Amniotic epithelial cell (primary cell): ENCODE results near the gene RSRC1.
"Not testable (repeated sequence)": the region's sequence is repeated elsewhere in the genome, so short reads cannot be mapped to it uniquely, and the experiment has no call there.

Experiments
- DNase-seq: peaks from one replicate; pipeline ENCODE4 v3.0.0-alpha.2; 2010; ENCODE audit warnings: low read depth

Gene RSRC1, protein sequence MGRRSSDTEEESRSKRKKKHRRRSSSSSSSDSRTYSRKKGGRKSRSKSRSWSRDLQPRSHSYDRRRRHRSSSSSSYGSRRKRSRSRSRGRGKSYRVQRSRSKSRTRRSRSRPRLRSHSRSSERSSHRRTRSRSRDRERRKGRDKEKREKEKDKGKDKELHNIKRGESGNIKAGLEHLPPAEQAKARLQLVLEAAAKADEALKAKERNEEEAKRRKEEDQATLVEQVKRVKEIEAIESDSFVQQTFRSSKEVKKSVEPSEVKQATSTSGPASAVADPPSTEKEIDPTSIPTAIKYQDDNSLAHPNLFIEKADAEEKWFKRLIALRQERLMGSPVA

DNA sequence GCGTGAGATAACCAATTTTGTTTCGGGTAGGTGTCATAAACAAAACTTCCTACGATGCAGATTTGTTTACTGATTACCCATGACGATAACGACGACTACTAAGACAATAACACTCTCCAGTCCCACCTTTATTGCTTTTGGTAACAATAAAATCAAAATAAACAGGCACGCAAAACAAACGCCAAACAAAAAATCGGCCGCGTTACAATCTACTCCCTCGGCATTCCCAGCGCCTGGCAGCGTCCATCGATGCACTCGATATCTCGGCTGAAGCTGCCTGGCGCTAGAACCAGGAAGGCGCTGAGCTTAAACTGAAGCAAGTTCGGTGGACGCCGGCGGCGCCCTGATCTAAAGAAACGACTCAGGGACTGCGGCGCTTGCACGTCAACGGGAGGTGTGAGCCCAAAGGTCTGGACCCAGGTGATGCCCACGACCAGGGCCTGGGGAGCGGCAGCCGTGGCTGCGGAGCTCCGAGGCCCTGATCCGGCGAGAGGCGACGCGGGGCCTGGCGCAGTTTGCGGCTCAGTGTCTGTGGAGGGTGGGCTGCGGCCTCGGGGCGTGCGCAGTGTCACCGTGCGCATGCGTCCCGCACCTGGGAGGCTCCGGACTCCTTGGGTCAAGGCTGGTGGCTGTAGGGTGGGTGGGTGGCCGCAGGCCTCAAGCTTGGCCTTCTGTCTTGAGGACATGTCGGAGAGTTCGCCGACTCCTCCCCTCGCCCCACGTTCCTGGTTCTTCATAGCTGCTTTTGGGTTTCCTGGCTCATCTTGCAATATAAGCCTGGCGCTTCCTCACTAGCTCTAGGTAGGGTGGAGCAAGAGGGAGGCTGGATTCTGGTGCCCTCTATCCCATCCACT is at the start of gene RSRC1:
Gene RSRC1, plus strand, starts transcription at position 286 of the 854 bp plus-strand sequence. CDS start 12,016 bp downstream, outside the sequence.
- peak; percentile 87 for DNase-seq

DNA sequence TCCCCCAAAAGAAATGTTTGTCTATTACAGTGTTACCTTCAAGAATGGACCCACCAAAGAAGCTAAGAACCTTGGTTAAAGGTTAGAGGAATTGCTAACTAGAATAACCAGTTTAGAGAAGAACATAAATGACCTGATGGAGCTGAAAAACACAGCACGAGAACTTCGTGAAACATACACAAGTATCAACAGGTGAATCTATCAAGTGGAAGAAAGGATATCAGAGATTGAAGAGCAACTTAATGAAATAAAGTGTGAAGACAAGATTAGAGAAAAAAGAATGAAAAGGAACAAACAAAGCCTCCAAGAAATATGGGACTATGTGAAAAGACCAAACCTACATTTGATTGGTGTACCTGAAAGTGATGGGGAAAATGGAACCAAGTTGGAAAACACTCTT is 44.3 kb upstream of the RSRC1 start:
- DNase-seq, result not testable (repeated sequence)

DNA sequence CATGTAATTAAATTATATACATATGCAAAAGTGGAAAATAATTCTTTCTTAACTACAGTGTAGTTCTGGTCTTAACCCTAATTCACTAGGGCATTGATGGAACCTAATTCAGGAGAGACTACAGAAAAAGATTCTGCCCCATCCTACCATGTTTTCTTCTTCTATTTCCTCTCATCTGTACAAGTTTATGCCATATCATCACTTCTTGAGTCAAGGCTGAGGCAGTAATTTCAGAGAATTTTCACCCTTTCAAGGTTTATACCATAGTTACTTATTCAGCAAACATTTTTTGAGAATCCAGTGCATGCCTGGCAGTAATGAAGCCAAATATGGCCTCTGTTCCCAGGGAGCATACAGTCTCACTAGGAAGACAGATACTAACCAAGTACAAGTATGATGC is 37.1 kb upstream of the RSRC1 start:
- no peak for DNase-seq

DNA sequence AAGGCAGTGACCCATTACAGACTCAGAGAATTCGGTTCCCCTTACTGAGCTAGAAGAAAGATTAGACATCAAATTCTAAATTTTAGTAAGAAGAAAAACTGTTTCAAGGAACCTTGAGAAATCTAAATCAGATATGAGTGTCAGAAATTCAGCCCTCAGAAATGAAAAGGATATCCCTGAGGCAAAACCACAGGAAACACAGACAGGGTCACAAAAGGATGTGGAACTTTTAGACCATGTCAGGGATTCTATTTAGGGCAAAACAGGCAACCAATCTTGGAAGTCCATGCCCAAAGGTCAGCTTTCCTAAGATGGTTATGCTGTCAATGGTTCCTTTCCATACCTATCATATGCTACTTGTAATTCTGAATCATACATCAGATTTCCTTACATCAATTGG is 35.3 kb upstream of the RSRC1 start:
- DNase-seq, result no peak

DNA sequence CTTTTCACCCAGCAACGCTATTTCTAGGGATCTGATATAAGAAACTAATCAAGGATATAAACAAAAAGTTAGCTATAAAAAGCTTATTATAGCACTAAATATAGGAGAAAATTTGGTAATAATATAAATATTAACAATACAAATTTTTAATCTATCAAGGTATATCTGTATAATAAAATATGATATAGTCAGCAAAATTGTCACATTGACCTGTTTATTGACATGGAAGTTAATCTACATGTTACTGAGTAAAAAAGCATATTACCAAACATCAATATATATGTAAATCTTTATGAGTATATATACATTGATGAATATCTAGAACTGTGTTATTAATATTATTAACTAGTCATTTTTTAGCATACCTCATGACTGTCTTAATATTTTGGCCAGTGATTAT is 30.3 kb upstream of the RSRC1 start:
- DNase-seq, result no peak

DNA sequence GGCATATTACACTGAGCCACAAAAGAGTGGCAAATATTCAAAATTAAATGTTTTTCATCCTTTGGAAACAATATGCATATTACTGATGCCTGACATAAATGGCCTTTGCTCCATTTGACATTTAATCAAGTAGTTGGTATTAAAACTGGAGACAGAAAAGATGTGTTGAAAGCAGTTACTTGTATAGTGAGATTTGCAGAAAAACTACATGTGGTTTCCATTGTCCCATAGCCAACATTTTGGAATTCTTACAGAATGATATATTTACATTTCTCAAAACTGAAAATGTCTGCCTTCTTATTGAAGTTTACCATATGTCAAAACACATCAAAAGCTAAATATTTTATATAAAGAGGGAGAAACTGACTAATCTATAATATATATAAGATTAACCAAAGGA is 25.2 kb upstream of the RSRC1 start:
- no peak for DNase-seq

DNA sequence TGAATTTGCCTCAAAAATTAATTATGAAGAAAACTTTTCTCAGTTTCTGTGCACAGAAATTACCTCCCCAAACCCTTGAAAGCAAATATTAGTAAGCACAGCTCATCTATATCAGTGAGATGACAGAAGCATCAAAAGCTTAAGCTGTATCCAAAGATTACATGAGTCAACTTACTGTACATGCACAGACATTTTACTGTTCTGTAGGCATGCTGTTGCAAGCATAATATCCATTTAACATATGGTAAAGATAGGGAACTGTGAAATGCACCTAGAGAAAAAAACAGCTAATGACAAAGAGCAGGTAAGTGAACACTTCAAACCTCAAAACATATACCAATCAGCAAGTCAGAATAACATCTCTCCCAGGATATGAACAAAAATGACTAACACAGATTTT is 24.5 kb upstream of the RSRC1 start:
- no peak for DNase-seq

DNA sequence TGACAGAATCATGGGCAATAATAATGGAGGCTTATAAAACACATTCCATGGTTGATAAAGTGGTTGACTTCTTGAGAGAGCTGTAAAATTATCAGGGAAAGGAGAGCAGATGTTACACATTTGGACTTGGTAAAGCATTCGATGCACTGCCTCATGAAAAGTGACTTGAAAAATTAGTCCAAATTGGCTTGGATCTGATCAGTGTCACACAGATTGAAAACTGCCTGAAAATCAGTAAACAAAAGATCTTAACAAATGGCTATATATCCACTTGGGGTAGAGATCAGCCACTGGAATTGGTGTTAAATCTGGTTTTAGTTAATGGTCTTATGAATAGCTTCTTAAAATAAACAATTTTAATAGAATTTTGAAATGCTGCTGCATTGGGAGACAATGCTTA is 24.0 kb upstream of the RSRC1 start:
- no peak for DNase-seq

DNA sequence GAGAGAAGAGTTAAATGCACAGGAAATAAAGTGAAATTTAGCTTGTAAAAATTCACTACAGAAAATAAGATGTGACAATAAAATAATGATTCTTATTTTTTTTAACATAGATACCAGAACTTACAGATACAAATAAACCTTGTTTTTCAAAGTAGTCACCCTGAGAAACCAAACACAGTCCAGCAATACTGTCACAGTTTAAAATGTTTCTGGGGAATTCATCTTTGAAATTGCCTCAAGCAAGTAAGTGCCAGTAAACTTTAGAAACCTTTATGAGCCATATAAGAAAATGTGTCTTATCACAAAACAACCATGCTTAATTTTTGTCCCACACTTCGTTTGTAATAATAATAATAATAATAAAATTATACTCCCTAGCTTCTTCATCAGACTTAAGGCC is 23.5 kb upstream of the RSRC1 start:
- DNase-seq, result no peak

DNA sequence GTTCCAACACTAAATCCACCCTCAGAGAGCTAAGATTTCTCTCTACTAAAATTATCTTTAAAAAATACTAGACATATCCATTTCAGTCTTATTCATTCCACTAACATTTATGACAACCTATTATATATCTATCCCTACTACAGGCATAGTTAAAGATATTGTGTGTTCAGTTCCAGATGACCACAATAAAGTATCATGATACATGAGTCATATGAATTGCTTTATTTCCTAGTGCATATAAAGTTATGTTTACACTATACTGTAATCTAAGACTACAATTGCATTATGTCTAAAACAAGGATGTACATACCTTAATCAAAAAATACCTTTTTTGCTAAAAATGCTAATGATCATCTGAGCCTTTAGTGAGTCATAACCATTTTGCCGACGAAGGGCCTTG is 23.1 kb upstream of the RSRC1 start:
- no peak for DNase-seq

DNA sequence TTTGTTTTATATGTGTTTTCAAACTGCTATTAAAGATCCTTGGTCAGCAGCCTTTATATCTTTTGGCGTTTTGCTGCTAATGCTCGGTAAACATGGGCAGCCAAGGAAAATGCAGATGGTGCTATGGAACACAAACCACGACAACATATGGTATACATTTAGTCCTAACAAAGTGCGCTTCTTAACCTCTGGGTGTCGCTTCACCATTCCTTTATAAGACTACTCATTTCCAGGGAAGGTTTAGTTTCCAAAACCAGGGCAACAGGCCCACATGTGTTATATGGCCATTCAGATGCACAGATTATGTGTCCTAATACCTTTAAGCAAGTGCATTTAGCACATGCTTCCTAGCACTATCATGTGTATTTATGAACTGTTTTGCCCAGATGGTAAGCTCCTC is 18.4 kb upstream of the RSRC1 start:
- DNase-seq, result peak; percentile 39

DNA sequence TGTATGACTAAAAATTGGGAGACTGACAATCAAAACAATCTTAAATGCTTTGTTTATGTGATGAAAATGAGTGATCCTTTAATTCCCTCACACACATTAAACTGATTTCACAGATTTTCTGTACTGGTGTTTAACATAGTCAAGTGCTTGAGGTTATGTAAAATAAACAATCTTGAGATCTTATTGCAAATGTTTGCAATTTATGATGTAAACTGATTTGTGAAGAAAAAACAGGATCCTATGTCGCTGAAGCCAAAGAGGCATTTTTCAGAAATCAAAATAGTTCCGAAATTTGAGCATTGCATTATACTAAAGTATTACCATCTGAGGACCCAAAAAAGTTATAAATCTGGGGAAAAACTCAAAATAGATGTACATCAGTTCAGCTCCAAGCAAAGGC is 16.4 kb upstream of the RSRC1 start:
- DNase-seq, result no peak

DNA sequence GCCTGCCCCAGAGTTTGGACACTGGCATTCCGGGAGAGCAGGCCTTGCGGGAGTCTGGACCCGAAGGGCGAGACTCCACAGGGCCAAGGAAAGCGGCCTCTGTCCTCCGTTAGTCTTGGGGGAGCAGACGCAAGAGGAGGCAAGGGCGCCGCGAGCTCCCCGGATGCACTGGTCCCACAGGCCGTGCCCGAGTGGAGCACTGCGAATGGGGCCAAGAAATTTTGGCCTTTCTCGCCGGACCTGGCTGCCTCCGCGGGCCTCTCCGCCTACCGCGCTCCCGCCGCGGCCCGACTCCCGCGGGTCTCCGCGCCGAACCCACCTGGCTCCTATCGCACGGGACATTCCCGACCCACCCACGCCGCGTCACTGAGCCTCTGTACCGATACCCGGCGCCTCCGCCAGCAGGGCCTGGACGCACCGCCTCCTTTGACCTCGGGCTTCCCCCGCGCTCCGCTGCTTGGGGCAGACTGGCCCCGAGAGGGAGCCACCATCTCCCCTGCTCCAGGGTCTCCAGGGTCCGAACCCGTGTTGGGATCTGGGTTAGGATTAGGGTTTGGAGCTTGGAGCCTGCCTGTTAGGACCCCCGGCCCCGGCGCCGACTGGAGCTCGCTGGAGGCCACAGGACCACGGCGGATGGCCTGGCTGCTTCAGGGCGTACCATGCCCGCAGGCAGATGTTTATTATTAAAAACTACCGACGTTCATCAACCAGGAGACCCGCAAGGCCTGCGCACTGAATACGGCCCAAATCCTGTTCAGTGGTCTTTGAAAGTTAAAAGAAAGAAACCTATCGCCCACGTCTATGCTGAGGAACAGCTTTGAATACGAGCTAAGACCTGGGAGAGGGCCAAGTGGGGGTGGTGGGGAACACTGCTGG is 15.4 kb upstream of the RSRC1 start:
- DNase-seq, result no peak

DNA sequence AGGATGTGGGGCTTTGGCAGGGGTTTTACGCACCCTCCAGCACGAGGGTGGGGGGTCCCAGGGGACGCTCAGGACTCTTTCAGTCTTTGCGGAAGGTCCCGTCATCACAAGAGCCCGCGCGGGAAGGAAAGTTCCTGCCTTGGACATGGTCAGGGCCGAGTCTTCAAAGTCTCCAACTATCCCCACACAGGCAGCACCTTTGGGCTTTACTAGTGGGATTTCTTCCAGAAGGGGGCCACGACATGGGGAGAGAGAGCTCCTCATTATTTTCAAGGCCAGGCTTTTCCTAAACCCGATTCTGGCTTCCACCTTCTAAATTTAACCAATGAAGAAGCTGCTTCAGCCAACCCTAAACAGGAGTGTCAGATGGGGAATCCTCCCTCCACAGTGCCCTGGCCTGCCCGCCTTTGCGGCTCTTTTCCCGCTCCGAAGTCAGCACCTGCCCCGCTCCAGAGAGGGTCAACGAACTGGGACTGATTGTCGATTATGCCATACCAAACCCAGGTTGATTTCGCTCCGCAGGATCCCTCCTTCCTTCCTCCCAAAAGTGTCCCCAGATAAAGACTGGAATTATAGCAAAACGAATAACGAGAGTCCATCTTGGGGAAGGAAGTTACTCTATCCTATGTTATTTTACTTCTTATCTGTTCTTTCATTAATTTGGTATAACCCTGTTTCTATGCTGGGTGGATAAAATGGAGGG is 14.6 kb upstream of the RSRC1 start:
- DNase-seq, result no peak

DNA sequence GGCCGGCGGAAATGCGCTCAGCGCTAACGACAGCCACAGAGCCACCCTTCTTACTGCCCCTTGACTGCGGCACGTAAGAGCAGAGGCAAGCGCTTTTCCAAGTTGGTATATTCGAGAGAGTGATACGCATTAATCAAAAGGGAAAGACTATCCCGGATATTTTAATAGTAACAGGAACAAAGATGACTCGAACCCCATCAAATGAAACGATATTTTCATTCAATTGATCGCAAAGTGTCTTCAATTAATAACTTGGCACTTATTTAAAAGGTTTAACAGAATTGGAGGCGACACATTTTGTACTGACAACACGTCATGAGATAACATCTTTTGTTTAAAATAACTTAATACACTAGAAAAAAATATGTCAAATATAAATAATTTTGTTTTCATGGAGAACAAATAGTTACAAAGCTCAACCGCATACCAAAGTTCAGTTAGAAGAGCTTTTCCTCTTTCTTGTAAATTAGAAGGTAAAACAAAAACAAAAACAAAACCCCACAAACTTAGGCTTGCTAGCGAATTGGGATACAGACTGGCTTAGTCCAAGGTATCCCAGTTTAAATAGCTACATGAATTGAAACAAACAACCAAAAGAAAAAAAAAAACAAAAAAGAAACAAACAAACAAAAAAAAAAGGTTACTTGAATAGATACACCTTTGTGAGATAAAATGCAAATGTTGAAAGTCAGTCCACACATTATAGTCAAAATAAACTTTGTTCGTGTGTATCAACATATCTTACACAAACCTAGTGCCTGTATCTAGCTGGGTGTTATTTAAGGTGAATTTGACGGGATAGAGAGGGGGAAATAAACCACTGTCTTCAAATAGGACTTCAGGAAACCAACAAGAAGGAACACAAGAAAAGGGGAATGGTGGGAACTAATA is 13.8 kb upstream of the RSRC1 start:
- no peak for DNase-seq

DNA sequence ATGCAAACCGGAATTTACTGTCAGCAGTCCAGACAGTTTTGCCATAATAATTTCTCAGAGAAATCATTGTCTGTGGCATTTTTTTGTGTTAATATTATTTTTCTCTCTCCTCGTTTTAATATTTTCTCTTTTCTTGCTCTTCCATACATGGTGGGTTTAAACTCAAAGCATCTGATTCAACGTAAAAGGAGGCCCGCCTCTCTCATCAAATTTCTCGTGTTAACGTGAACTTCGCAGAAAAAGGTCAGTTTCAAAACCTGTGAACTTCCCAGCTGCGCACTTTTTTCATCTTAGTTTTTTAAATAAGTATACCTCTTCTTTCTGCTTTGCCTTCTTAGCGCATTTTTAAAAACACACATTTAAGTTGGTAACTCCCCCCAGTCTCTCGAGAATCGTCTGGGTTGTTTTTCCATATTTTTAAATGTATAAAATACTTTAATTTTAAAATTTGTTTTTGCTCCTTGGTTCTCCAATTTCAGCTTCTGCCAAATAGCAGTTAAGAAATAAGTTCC is 12.8 kb upstream of the RSRC1 start:
- DNase-seq, result no peak

DNA sequence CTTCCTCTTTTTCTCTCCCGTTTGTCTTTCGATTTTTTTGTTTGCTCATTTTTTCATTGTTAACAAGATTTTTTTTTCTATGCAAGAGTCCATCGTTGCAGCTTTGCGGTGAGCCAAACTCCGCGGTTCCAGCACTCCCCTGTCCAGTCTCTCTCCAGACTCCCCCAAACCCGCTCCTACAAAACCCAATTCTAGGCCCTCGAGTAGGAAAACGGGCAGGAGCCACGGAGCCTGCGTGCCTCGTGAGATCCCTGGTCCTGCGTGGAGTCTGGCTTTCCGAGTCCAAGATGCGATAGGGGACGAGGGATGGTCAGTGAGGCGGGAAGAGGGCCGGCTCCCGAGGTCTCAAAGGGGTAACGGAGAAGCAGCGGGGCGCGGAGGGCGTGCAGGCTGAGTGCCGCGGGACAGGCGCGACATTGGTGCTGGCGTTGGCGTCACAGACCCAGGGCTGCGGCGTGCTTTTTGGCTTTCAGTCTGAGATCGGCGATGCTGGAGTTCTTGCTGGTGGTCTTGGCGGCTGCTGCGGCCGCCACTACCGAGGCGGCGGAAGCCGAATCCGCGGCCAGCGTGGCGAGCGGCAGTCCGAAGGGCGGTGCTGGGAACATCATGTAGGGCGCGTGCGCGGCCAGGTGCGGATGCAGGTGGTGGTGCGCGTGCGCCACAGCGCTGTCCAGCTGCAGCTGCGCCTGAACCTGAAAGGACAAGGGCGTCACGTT is 12.1 kb upstream of the RSRC1 start:
- peak; percentile 24 for DNase-seq

DNA sequence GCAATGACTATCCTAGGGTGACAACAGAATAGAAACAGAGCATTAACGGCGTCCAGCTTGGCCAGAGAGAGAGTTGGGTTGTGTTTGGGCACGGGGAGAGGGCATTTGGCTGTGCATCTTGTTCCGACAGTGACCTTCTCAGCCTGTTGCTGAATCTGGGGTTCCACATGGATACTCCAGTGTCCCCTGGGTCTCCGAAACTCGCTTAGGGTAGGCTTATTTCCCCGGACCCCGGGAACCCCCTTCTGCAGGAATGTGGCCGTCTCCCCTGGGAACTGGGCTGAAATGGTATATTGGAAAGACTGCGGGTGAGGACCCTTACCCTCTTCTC is 11.6 kb upstream of the RSRC1 start:
- DNase-seq, result no peak

DNA sequence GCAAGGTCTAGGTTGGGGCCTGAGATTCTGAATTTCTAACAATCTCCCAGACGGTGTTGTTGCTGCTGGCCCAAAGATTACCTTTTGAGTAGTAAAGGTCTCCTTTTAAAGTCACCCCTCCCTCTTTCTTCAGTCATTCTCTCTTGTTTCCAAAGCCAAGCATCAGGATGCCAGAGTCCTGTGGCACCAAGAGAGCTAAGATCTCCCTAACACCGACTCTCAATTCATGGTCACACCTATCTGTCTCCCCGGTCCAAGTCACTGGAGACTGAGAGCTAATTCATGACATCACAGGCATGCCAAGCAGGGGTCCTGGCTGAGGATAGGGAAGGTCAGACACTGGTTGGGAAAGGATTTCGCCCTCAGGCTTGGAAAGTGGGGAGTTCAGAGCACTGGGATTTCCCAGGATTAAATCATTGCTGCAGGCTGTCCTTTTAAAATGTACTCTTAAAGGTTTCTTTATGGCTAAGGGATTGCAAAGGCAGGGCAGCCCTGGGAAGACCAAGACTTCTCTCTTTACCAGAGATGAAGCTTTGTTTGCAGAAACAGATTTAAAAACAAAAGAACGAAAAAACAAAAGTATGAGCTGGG is 11.0 kb upstream of the RSRC1 start:
- no peak for DNase-seq

DNA sequence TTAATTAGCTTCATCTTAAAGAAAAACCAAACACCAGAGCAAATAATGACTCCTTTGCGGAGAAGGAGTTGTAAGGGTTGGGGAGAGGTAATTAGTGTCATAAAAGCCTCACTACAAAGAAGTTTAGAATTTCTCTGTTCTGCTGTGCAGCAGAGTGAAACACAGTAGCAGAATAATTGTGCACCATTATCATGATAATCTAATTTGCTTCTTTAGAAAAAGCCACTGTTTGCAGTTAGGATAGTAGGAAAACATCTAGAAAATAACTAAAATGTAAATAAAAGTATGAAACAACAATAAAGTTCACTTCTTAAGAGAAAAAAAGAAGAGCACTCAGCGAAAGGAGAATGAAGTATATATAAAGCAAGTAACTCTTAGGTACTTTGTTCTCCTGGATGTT is 9.2 kb upstream of the RSRC1 start:
- DNase-seq, result no peak
